AG08396 (cell line): ENCODE measurements around the gene PDZK1IP1.

Experiments
- DNase-seq: peaks from one replicate; pipeline ENCODE4 v3.0.0; 2012; ENCODE audit warnings: low spot score, mixed read lengths

Gene PDZK1IP1

GRCh38 chr1:47137198-47137597 is 52.6 kb downstream of the PDZK1IP1 start, which contains the start of gene CYP4A22:
Gene CYP4A22, plus strand, starts transcription at chr1:47137441. Its CDS starts 45 bp downstream, at chr1:47137486.
- DNase-seq, result no peak
